ENCODE measurements around the gene HPRT1.
"Not testable (repeated sequence)": the region's sequence is repeated elsewhere in the genome, so short reads cannot be mapped to it uniquely, and the experiment has no call there.

Gene HPRT1

GRCh38 chrX:134461437-134461836, 1.5 kb downstream of the HPRT1 start:
- peak overlapping the region; percentile 67 to 81 (median 76); a peak in 16 of 20 replicates for H3K4me3 ChIP-seq
- TF ChIP-seq Cebpa-rat (IDR thresholded peaks at IDR 0.05), result no peak
- peak overlapping the region; percentile 52 to 81 (median 70) for H3K4me2 ChIP-seq

GRCh38 chrX:134462927-134463326, 3.0 kb downstream of the HPRT1 start:
- no peak overlapping the region for H3K4me3 ChIP-seq

More at GRCh38 chrX:134461437-134461836, 1.5 kb downstream of the HPRT1 start:
- peaks cover 9 to 30% (median 21%) of the 10 kb centered on the region in 10 experiments for H3K4me1 ChIP-seq
- no peak overlapping the region for H3K27ac ChIP-seq
- H3K9ac ChIP-seq, result peak overlapping the region in 9 of 11 experiments; percentile 82 to 92 (median 89); a peak in 12 of 22 replicates
- H3K9me3 ChIP-seq (replicated peaks in 1 of 11), result no peaks in the 10 kb centered on the region
- peaks cover 0 to 38% (median 0%) of the 10 kb centered on the region in 11 experiments; a peak in 8 of 22 replicates for H4K20me1 ChIP-seq
- no peaks in the 10 kb centered on the region; a peak in 1 of 22 replicates for H3K36me3 ChIP-seq
- H3K27me3 ChIP-seq, result peaks cover 58 to 81% (median 75%) of the 10 kb centered on the region in 11 experiments

GRCh38 chrX:134464453-134464852, 4.5 kb downstream of the HPRT1 start:
- H3K27ac ChIP-seq; H3K4me2 ChIP-seq; H3K36me3 ChIP-seq; H3K4me3 ChIP-seq; H3K9ac ChIP-seq; H3K9me3 ChIP-seq (replicated peaks in 1 of 11): not testable (repeated sequence)
- peaks cover 61 to 85% (median 72%) of the 10 kb centered on the region in 11 experiments for H3K27me3 ChIP-seq
- H4K20me1 ChIP-seq, result peaks cover 0 to 48% (median 0%) of the 10 kb centered on the region in 11 experiments; a peak in 8 of 22 replicates
- H3K4me1 ChIP-seq, result peaks cover 0 to 15% (median 11%) of the 10 kb centered on the region in 10 experiments; a peak in 15 of 20 replicates

More at GRCh38 chrX:134462927-134463326, 3.0 kb downstream of the HPRT1 start:
- Histone ChIP-seq H3K36me3 (no peaks in the 10 kb centered on the region; a peak in 3 of 22 replicates), H3K4me1 (peaks cover 1 to 15% (median 11%) of the 10 kb centered on the region in 10 experiments; a peak in 19 of 20 replicates), H3K9me3 (replicated peaks in 1 of 11) (no peaks in the 10 kb centered on the region), H3K4me2 (no peak overlapping the region), H3K9ac (no peak overlapping the region), H3K27me3 (peaks cover 57 to 86% (median 76%) of the 10 kb centered on the region in 11 experiments), H4K20me1 (peaks cover 0 to 43% (median 0%) of the 10 kb centered on the region in 11 experiments; a peak in 8 of 22 replicates), H3K27ac (no peak overlapping the region)
- TF ChIP-seq Cebpa-rat (IDR thresholded peaks at IDR 0.05), result no peak

GRCh38 chrX:134469486-134469885, 9.5 kb downstream of the HPRT1 start:
- H4K20me1 ChIP-seq, result peaks cover 0 to 25% (median 0%) of the 10 kb centered on the region in 11 experiments; a peak in 5 of 22 replicates
- H3K27ac ChIP-seq, result no peak overlapping the region
- peaks cover 0 to 15% (median 5%) of the 10 kb centered on the region in 10 experiments; a peak in 11 of 20 replicates for H3K4me1 ChIP-seq
- H3K27me3 ChIP-seq, result peaks cover 62 to 91% (median 80%) of the 10 kb centered on the region in 11 experiments
- peaks cover 0 to 5% (median 0%) of the 10 kb centered on the region in 11 experiments; a peak in 9 of 22 replicates for H3K36me3 ChIP-seq
- no peaks in the 10 kb centered on the region for H3K9me3 ChIP-seq (replicated peaks in 1 of 11)
- no peak overlapping the region for H3K4me3 ChIP-seq
- TF ChIP-seq Cebpa-rat (IDR thresholded peaks at IDR 0.05), result no peak
- H3K4me2 ChIP-seq, result peak overlapping the region in 5 of 11 experiments; percentile 22 to 56 (median 38); a peak in 7 of 22 replicates
- no peak overlapping the region for H3K9ac ChIP-seq

GRCh38 chrX:134470013-134470412, 10.0 kb downstream of the HPRT1 start:
- Histone ChIP-seq H3K4me1 (peaks cover 0 to 15% (median 5%) of the 10 kb centered on the region in 10 experiments; a peak in 11 of 20 replicates), H4K20me1 (peaks cover 0 to 23% (median 0%) of the 10 kb centered on the region in 11 experiments; a peak in 5 of 22 replicates), H3K9me3 (replicated peaks in 1 of 11) (no peaks in the 10 kb centered on the region), H3K9ac (no peak overlapping the region), H3K36me3 (peaks cover 0 to 10% (median 4%) of the 10 kb centered on the region in 11 experiments; a peak in 13 of 22 replicates), H3K27ac (no peak overlapping the region), H3K4me3 (no peak overlapping the region), H3K4me2 (peak overlapping the region in 5 of 11 experiments; percentile 21 to 56 (median 38); a peak in 7 of 22 replicates), H3K27me3 (peaks cover 62 to 91% (median 80%) of the 10 kb centered on the region in 11 experiments)
- no peak for TF ChIP-seq Cebpa-rat (IDR thresholded peaks at IDR 0.05)

GRCh38 chrX:134472041-134472440, 12.1 kb downstream of the HPRT1 start:
- Histone ChIP-seq H3K27me3 (peaks cover 64 to 90% (median 80%) of the 10 kb centered on the region in 11 experiments), H3K9ac (no peak overlapping the region), H3K9me3 (replicated peaks in 1 of 11) (no peaks in the 10 kb centered on the region), H3K36me3 (peaks cover 0 to 27% (median 15%) of the 10 kb centered on the region in 11 experiments; a peak in 15 of 22 replicates), H3K4me2 (no peak overlapping the region), H4K20me1 (peaks cover 0 to 25% (median 0%) of the 10 kb centered on the region in 11 experiments; a peak in 3 of 22 replicates), H3K27ac (no peak overlapping the region), H3K4me1 (peaks cover 0 to 15% (median 5%) of the 10 kb centered on the region in 10 experiments; a peak in 11 of 20 replicates), H3K4me3 (no peak overlapping the region)
- no peak for TF ChIP-seq Cebpa-rat (IDR thresholded peaks at IDR 0.05)

- H4K20me1 ChIP-seq, result peaks cover 0 to 25% (median 0%) of the 10 kb centered on the region in 11 experiments; a peak in 2 of 22 replicates
- H3K27me3 ChIP-seq, result peaks cover 85 to 98% (median 95%) of the 10 kb centered on the region in 11 experiments
- no peak for TF ChIP-seq Cebpa-rat (IDR thresholded peaks at IDR 0.05)
- no peak overlapping the region for H3K9ac ChIP-seq
- H3K4me2 ChIP-seq, result no peak overlapping the region
- H3K4me3 ChIP-seq, result no peak overlapping the region
- no peaks in the 10 kb centered on the region for H3K4me1 ChIP-seq
- no peaks in the 10 kb centered on the region for H3K9me3 ChIP-seq (replicated peaks in 1 of 11)
- no peak overlapping the region for H3K27ac ChIP-seq
- peaks cover 6 to 51% (median 19%) of the 10 kb centered on the region in 11 experiments; a peak in 18 of 22 replicates for H3K36me3 ChIP-seq
Measured at GRCh38 chrX:134476284-134476683, 16.3 kb downstream of the HPRT1 start.

GRCh38 chrX:134478374-134478773, 18.4 kb downstream of the HPRT1 start:
- Histone ChIP-seq H3K4me1 (peaks cover 0 to 6% (median 0%) of the 10 kb centered on the region in 10 experiments; a peak in 2 of 20 replicates), H3K4me3 (no peak overlapping the region), H3K36me3 (peaks cover 6 to 62% (median 19%) of the 10 kb centered on the region in 11 experiments; a peak in 17 of 22 replicates), H4K20me1 (peaks cover 0 to 21% (median 2%) of the 10 kb centered on the region in 11 experiments; a peak in 6 of 22 replicates), H3K27me3 (peaks cover 85 to 98% (median 95%) of the 10 kb centered on the region in 11 experiments), H3K9ac (no peak overlapping the region), H3K27ac (no peak overlapping the region), H3K4me2 (no peak overlapping the region), H3K9me3 (replicated peaks in 1 of 11) (no peaks in the 10 kb centered on the region)
- TF ChIP-seq Cebpa-rat (IDR thresholded peaks at IDR 0.05), result no peak

GRCh38 chrX:134480061-134480460, 20.1 kb downstream of the HPRT1 start:
- no peak overlapping the region for H3K9ac ChIP-seq
- H3K4me1 ChIP-seq, result peaks cover 0 to 6% (median 0%) of the 10 kb centered on the region in 10 experiments; a peak in 2 of 20 replicates
- peaks cover 77 to 96% (median 90%) of the 10 kb centered on the region in 11 experiments for H3K27me3 ChIP-seq
- no peak overlapping the region for H3K4me2 ChIP-seq
- no peak overlapping the region for H3K4me3 ChIP-seq
- TF ChIP-seq Cebpa-rat (IDR thresholded peaks at IDR 0.05), result no peak
- no peak overlapping the region for H3K27ac ChIP-seq
- H3K9me3 ChIP-seq (replicated peaks in 1 of 11), result no peaks in the 10 kb centered on the region
- peaks cover 6 to 55% (median 15%) of the 10 kb centered on the region in 11 experiments; a peak in 17 of 22 replicates for H3K36me3 ChIP-seq
- H4K20me1 ChIP-seq, result peaks cover 0 to 16% (median 7%) of the 10 kb centered on the region in 11 experiments; a peak in 6 of 22 replicates
